Esophagus squamous epithelium (tissue), 5 donors: Measurements from ENCODE around the gene ANGPTL2. TPM values are rescaled to one million over a fixed set of nuclear protein-coding genes. Genes with fewer than 3 reads are reported as not detected.

Source experiments
- DNase-seq: peaks from one replicate; lab custom pipeline; 2025; lab: John Stamatoyannopoulos, UW
- H3K27ac ChIP-seq, 4 donors: fragments of 200-600 bp; sonication (generic); one replicate each; pipeline ENCODE4 v1.5.1; 2016 to 2019; ENCODE audit warnings: mild to moderate bottlenecking in 1 of 4
- H3K27me3 ChIP-seq, 4 donors: fragments of 200-600 bp; sonication (generic); 1 replicate in 3 of 4; 2 replicates in 1 of 4; pipeline versions ENCODE4 v1.5.1 to v1.6.0; 2017 to 2021; ENCODE audit warnings: antibody characterized with exemption in 1 of 4
- H3K36me3 ChIP-seq, 3 donors: fragments of 200-600 bp; sonication (generic); one replicate each; pipeline ENCODE4 v1.5.1; 2016 to 2019
- H3K4me1 ChIP-seq, 3 donors: fragments of 200-600 bp; sonication (generic); one replicate each; pipeline ENCODE4 v1.5.1; 2017 to 2019
- H3K4me3 ChIP-seq, 4 donors: fragments of 200-600 bp; sonication (generic); 1 replicate in 3 of 4; 2 replicates in 1 of 4; pipeline ENCODE4 v1.5.1; 2016 to 2019; ENCODE audit warnings: mild to moderate bottlenecking in 2 of 4, moderate library complexity in 1 of 4
- H3K9me3 ChIP-seq, 3 donors: fragments of 200-600 bp; sonication (generic); one replicate each; pipeline ENCODE4 v1.5.1; 2016 to 2019
- CTCF ChIP-seq, 6 experiments: fragments of 450-650 bp in 4 of 6; fragments of 200-600 bp in 2 of 6; sonication (generic) in 2 of 6; IDR thresholded peaks; one replicate each; pipeline ENCODE4 v1.5.1; 2016 to 2019; ENCODE audit warnings: antibody characterized with exemption in 6 of 6, mild to moderate bottlenecking in 4 of 6, moderate library complexity in 4 of 6
- POLR2A ChIP-seq, 4 donors: fragments of 450-650 bp; IDR thresholded peaks; one replicate each; pipeline ENCODE4 v1.6.1; 2017; ENCODE audit warnings: antibody characterized with exemption in 4 of 4, mild to moderate bottlenecking in 4 of 4, moderate library complexity in 3 of 4
- WGBS, 2 donors: methylation state at CpG; one replicate each; pipeline ENCODE4 v1.1.5; 2018; 5-methylcytosine and 5-hydroxymethylcytosine counted together
- intact Hi-C: fragments of 100-400 bp; cut with DNase I; formaldehyde crosslinking; loops from one replicate; pipeline ENCODE4 v1.15.0; 2022
- total RNA-seq, 4 donors: library from RNA; depleted of rRNA; stranded (reverse); fragments of >200 nt; gene quantifications; one replicate each; pipeline ENCODE4 v1.1.0, GENCODE V29; 2016
- donor health status: DM: yes; HTN: yes; CAD: no.

The ANGPTL2 gene
- total RNA-seq, 4 donors from 2014 or later: 2.4 to 24.6 (median 7.6) TPM

DNA sequence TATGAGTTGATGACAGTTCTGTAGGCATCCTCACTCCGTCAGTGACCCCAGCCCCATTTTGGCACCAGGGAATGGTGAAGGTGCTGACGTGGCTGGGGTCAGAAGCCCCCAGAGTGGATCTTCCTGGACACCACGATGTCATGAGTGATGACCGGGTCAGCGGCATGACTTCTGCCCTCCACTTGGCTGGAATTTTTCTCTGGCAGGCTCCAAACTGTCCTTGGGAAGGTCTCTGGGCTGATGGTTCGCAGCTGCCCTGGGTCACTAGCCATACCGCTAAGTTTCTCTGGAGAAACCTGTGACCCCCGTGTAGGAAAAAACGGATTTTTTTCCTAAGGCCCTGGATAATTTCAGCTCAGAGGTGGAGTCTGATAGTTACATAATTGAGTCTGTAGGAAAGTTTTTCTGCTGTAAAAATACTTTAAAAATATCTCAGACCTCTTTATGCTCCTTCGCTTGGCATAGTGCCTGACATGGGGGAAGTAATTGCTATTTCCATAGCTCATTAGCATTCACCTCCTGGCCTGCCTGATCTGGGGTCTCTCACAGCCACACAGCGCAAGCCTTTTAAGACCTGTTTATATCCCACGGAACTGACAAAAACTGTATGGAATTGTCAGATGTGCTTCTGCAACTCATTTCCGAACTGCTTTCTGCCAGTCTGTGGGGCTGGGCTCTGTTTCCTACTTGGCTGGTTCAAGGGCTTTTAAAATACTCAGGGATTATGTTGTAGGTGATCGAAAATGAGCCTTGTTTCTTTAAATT lies 69.2 kb downstream of the ANGPTL2 start:
- Histone ChIP-seq H3K27me3 (no peaks in the 10 kb centered on the region), H3K36me3 (no peaks in the 10 kb centered on the region), H3K4me1 (peaks cover 12 to 77% (median 37%) of the 10 kb centered on the region in 3 donors), H3K9me3 (no peaks in the 10 kb centered on the region), H3K4me3 (no peak overlapping the region), H3K27ac (peak overlapping the region in 3 of 4 donors; percentile 21 to 75 (median 58))
- intact Hi-C loops: no loop called here
- DNase-seq: no peak
- TF ChIP-seq POLR2A (IDR thresholded peaks at IDR 0.05) (no peak), CTCF (IDR thresholded peaks at IDR 0.05) (no peak)
- whole genome bisulfite sequencing, 2 donors: 60 to 72% methylated on average over 9 to 12 of the region's 14 CpGs

DNA sequence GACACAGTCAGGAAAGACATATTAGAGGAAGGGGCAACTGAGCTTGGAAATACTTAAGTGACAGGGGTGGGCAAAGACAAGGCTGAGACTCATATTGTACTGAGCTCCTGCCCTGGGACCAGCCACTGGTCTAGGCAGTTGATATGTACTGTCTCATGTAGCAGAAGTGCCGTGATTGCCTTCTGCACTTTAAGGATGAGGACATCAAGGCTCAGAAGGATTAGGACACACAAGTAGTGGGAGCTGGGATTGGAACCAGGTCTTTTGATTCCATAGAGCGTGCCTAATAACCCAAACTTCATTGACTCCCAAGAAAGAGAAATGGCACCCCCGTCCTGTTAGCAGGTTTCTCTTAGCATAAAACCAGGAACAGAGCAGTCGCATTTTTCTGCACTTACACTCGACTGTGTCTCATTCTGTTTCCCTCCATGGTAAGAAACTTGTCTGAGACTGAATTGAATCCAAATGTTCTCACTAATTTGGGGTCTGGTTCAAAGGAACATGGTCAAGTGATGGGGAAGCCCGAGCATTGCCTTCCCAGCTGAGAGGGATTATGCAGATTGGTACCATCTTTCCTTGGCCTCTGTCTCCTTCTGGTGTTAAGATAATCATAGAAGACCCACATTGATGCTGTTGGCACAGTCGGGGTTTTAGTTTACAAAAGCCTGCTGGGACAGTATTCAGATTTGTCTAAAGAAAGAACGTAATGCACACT lies 70.4 kb downstream of the ANGPTL2 start:
- H3K36me3 ChIP-seq: no peaks in the 10 kb centered on the region
- H3K9me3 ChIP-seq: no peaks in the 10 kb centered on the region
- H3K27ac ChIP-seq: peak overlapping the region in 1 of 4 donors; percentile 7
- intact Hi-C loops: no loop called here
- no peak overlapping the region for H3K4me3 ChIP-seq
- TF ChIP-seq POLR2A (IDR thresholded peaks at IDR 0.05): no peak
- TF ChIP-seq CTCF (IDR thresholded peaks at IDR 0.05): no peak
- no peak for DNase-seq
- no peaks in the 10 kb centered on the region for H3K27me3 ChIP-seq
- WGBS, 2 donors: 85 to 87% methylated on average over 8 of the region's 8 CpGs
- peaks cover 12 to 67% (median 32%) of the 10 kb centered on the region in 3 donors for H3K4me1 ChIP-seq

GRCh38 chr9:127050591-127051001 lies 71.8 kb downstream of the ANGPTL2 start:
- intact Hi-C loops: no loop called here
- H3K27me3 ChIP-seq: no peaks in the 10 kb centered on the region
- H3K27ac ChIP-seq: no peak overlapping the region
- no peaks in the 10 kb centered on the region for H3K9me3 ChIP-seq
- H3K36me3 ChIP-seq: no peaks in the 10 kb centered on the region
- TF ChIP-seq CTCF (IDR thresholded peaks at IDR 0.05) (no peak), POLR2A (IDR thresholded peaks at IDR 0.05) (no peak)
- no peak overlapping the region for H3K4me3 ChIP-seq
- WGBS, 2 donors: 88 to 91% methylated on average over 7 of the region's 7 CpGs
- peaks cover 12 to 54% (median 30%) of the 10 kb centered on the region in 3 donors for H3K4me1 ChIP-seq
- no peak for DNase-seq

DNA sequence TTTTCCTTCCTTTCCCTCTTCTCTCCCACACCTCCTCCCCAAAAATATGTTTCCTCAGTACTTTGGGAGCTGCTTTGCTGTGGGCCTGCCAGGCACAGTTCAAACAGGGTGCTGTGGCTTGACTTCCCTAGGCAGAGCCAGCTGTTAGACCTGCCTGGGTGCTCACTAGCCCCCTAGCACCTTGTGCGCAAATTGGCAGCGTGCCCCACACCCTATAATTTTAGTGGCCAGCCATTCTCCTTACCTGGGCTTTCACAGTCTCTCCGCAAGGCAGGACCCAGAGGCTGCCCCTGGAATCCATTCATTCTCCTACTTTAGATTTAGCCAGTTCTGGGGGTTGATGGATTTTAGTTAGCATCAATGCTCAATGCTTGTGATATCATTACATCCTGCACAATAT lies 72.3 kb downstream of the ANGPTL2 start:
- Histone ChIP-seq H3K36me3 (no peaks in the 10 kb centered on the region), H3K27ac (peak overlapping the region in 1 of 4 donors; percentile 72), H3K4me3 (no peak overlapping the region), H3K27me3 (no peaks in the 10 kb centered on the region), H3K4me1 (peaks cover 12 to 49% (median 30%) of the 10 kb centered on the region in 3 donors), H3K9me3 (no peaks in the 10 kb centered on the region)
- DNase-seq: no peak
- intact Hi-C loops: no loop called here
- 91 to 98% methylated on average over 3 of the region's 3 CpGs for WGBS, 2 donors
- TF ChIP-seq POLR2A (IDR thresholded peaks at IDR 0.05) (no peak), CTCF (IDR thresholded peaks at IDR 0.05) (no peak)

GRCh38 chr9:127049581-127049980 lies 72.9 kb downstream of the ANGPTL2 start:
- Histone ChIP-seq H3K27ac (peak overlapping the region in 3 of 4 donors; percentile 61 to 72 (median 62)), H3K36me3 (no peaks in the 10 kb centered on the region), H3K27me3 (no peaks in the 10 kb centered on the region), H3K4me1 (peaks cover 12 to 49% (median 30%) of the 10 kb centered on the region in 3 donors), H3K4me3 (no peak overlapping the region), H3K9me3 (no peaks in the 10 kb centered on the region)
- intact Hi-C loops: no loop called here
- TF ChIP-seq POLR2A (IDR thresholded peaks at IDR 0.05) (no peak), CTCF (IDR thresholded peaks at IDR 0.05) (no peak)
- DNase-seq: no peak
- 69 to 80% methylated on average over 4 to 8 of the region's 8 CpGs for WGBS, 2 donors
